Retinal pigment epithelial cell (primary cell): ENCODE data around the gene KIF3C.
"Not testable (repeated sequence)": the region's sequence is repeated elsewhere in the genome, so short reads cannot be mapped to it uniquely, and the experiment has no call there.

Source experiments
- DNase-seq: peaks from one replicate; pipeline ENCODE4 v3.0.0-alpha.2; 2010; ENCODE audit warnings: low read depth
- H3K4me3 ChIP-seq: 2 replicates; pipeline ENCODE4 v1.5.1; 2011; ENCODE audit warnings: mild to moderate bottlenecking, low read length, control low read depth, moderate library complexity
- CTCF ChIP-seq: conservative IDR thresholded peaks from 2 replicates; pipeline ENCODE4 v1.5.1; 2011; ENCODE audit warnings: low read depth, low read length, control low read depth, inconsistent platforms

KIF3C gene

GRCh38 chr2:26008851-26009566 is 26.7 kb upstream of the KIF3C start:
- no peak for DNase-seq
- no peak for TF ChIP-seq CTCF

GRCh38 chr2:26008095-26008494 is 25.8 kb upstream of the KIF3C start:
- DNase-seq: no peak
- no peak overlapping the region for H3K4me3 ChIP-seq
- TF ChIP-seq CTCF: no peak

More at GRCh38 chr2:26008851-26009566, 26.7 kb upstream of the KIF3C start:
- H3K4me3 ChIP-seq: no peak overlapping the region

GRCh38 chr2:26002632-26003310 is 20.5 kb upstream of the KIF3C start:
- DNase-seq: no peak
- H3K4me3 ChIP-seq: no peak overlapping the region
- TF ChIP-seq CTCF: no peak

GRCh38 chr2:26001743-26002351 is 19.6 kb upstream of the KIF3C start:
- no peak for DNase-seq
- no peak overlapping the region for H3K4me3 ChIP-seq
- TF ChIP-seq CTCF: no peak

- no peak for TF ChIP-seq CTCF
- no peak overlapping the region for H3K4me3 ChIP-seq
These were observed 18.3 kb upstream of the KIF3C start for GRCh38 chr2:26000561-26001082.

GRCh38 chr2:25999406-25999805 is 17.1 kb upstream of the KIF3C start:
- not testable (repeated sequence) for DNase-seq, H3K4me3 ChIP-seq

More at GRCh38 chr2:26000561-26001082, 18.3 kb upstream of the KIF3C start:
- DNase-seq: no peak

GRCh38 chr2:25998816-25999383 is 16.6 kb upstream of the KIF3C start:
- H3K4me3 ChIP-seq, DNase-seq: not testable (repeated sequence)
